ENCODE results near the gene SYTL2. TPM values are rescaled to one million over a fixed set of nuclear protein-coding genes. Genes with fewer than 3 reads are reported as not detected.

Gene SYTL2
- total RNA-seq, 1 donor = 10.8 TPM

GRCh38 chr11:85762226-85762625 lies 48.7 kb downstream of the SYTL2 start:
- H3K4me3 ChIP-seq (ENCODE audit: low read depth, low read length) = no peak overlapping the region
- no peak for TF ChIP-seq CTCF (IDR thresholded peaks at IDR 0.05; ENCODE audit: insufficient read depth, low read depth, low read length)
- no peak for DNase-seq (ENCODE audit: low read depth)

GRCh38 chr11:85759915-85760314 lies 51.0 kb downstream of the SYTL2 start:
- TF ChIP-seq CTCF (IDR thresholded peaks at IDR 0.05; ENCODE audit: insufficient read depth, low read depth, low read length) = no peak
- DNase-seq (ENCODE audit: low read depth) = peak; percentile 87
- no peak overlapping the region for H3K4me3 ChIP-seq (ENCODE audit: low read depth, low read length)

DNA sequence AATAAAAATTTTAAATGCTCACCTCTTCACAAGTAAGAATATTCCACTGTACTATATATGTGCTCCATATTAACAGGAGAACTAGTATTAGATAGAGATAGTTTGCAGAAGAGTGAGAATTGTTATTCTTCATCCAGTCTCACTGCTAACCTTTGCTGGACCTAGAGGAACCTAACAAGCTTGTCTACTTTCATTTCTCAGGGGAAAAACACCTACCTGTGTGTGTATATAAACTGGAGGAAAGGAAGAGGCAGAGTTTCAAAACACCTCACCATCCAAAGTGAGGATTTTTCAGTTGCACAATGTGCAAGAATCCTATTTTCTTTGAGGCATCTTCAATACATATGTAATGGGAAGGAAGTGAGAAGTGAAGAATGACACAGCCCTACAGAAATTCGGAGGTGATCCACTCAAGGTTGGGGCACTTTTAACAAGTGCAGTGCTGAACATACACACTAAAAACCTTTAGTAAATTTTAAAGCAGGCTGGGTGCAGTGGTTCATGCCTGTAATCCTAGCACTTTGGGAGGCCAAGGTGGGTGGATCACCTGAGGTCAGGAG lies 52.4 kb downstream of the SYTL2 start:
- DNase-seq (ENCODE audit: low read depth) = no peak
- H3K4me3 ChIP-seq (ENCODE audit: low read depth, low read length) = no peak overlapping the region
- TF ChIP-seq CTCF (IDR thresholded peaks at IDR 0.05; ENCODE audit: insufficient read depth, low read depth, low read length) = no peak

GRCh38 chr11:85758026-85758425 lies 52.9 kb downstream of the SYTL2 start:
- TF ChIP-seq CTCF (IDR thresholded peaks at IDR 0.05; ENCODE audit: insufficient read depth, low read depth, low read length) = no peak
- H3K4me3 ChIP-seq (ENCODE audit: low read depth, low read length) = no peak overlapping the region
- DNase-seq (ENCODE audit: low read depth) = no peak

GRCh38 chr11:85756401-85757200 lies 54.3 kb downstream of the SYTL2 start:
- DNase-seq (ENCODE audit: low read depth) = no peak
- TF ChIP-seq CTCF (IDR thresholded peaks at IDR 0.05; ENCODE audit: insufficient read depth, low read depth, low read length) = no peak

DNA sequence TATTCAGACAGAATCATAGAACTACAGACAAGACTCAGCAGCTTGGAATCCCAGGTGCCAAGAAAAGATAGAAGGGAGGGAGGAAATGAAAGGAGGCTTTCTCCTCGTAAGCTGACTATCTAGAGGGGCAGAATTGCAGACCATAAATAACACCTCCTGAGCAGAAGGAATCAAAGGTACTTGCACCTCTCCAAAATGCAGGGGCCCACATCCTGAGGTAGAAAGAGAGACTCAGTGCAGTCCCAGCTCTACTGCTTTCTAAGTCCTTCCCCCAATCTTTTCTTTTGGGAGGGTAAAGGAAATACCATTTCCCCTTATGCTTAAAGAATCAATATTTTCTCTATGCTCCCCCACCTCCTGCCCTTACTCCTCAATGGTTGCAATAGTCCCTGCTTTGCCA lies 55.2 kb downstream of the SYTL2 start:
- H3K4me3 ChIP-seq (ENCODE audit: low read depth, low read length) = no peak overlapping the region
- TF ChIP-seq CTCF (IDR thresholded peaks at IDR 0.05; ENCODE audit: insufficient read depth, low read depth, low read length) = no peak
- DNase-seq (ENCODE audit: low read depth) = no peak

More at GRCh38 chr11:85756401-85757200, 54.3 kb downstream of the SYTL2 start:
- no peak overlapping the region for H3K4me3 ChIP-seq (ENCODE audit: low read depth, low read length)

Data from fibroblast of villous mesenchyme (primary cell).